Loucy (cell line): ENCODE data around the gene NLGN4Y.

Experiments
- CTCF ChIP-seq: fragments of 200-600 bp; sonication (generic); conservative IDR thresholded peaks from 2 replicates; pipeline ENCODE4 v1.5.1; 2014; ENCODE audit warnings: mild to moderate bottlenecking, antibody characterized with exemption, low read length
- EZH2phosphoT487 ChIP-seq: fragments of 200-600 bp; IDR thresholded peaks from 2 replicates; pipeline ENCODE4 v1.6.1; 2018; ENCODE audit warnings: antibody characterized with exemption, mild to moderate bottlenecking, moderate library complexity, borderline replicate concordance

GRCh38 chrY:14617625-14618024 lies 93.3 kb downstream of the NLGN4Y start:
- no peak for TF ChIP-seq CTCF
- TF ChIP-seq EZH2phosphoT487, result no peak
